Metanephros (tissue), 2 donors: ENCODE results near the gene CYB5A. TPM values are rescaled to one million over a fixed set of nuclear protein-coding genes. Genes with fewer than 3 reads are reported as not detected.

Experiments
- small RNA-seq: library from RNA; depleted of rRNA; stranded (forward); fragments of <200 nt; gene quantifications from one replicate; pipeline ENCODE3, GENCODE V24; 2014; ENCODE audit warnings: low replicate concordance
- total RNA-seq: library from RNA; depleted of rRNA; stranded (reverse); fragments of >200 nt; gene quantifications from one replicate; pipeline ENCODE4 v1.2.3, GENCODE V29; 2014

Gene CYB5A, protein sequence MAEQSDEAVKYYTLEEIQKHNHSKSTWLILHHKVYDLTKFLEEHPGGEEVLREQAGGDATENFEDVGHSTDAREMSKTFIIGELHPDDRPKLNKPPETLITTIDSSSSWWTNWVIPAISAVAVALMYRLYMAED
- 234 TPM for total RNA-seq

DNA sequence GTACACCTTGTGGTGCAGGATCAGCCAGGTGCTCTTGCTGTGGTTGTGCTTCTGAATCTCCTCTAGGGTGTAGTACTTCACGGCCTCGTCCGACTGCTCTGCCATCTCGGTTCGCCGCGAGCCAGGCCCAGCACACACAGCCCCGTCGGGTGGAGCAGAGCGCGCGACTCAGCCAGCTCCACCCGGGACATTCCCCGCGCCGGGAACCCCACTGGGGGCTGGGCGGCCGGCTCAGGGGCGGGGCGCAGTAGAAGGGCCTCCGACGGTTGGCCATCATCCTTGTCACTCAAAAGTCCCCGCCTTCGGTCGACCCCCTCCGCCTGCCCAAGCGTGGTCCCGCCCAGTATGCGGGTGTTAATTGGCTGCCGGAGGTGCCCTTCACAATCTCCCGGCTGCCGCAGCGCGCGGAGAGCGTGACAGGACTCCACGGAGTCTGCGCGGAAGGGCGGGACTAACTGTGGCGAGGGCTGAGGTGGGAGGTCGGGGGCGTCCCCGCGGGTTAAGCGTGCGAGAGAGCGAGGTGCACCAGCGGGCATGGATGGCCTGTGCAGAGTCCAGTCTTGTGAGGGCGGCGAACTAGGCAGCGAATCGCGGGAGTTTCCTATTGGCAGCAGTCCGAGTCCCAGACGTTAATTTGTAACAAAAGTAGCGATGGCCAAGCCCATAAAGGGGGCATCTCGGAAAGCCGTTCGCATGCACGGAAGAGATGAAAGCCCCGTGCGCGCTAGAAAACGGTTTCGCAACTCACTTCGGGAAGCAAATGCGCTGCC lies at the start of gene CYB5A:
CYB5A (minus strand) TSS at position 193 of the 770 bp plus-strand sequence; CDS start at position 105, 88 bp downstream.

DNA sequence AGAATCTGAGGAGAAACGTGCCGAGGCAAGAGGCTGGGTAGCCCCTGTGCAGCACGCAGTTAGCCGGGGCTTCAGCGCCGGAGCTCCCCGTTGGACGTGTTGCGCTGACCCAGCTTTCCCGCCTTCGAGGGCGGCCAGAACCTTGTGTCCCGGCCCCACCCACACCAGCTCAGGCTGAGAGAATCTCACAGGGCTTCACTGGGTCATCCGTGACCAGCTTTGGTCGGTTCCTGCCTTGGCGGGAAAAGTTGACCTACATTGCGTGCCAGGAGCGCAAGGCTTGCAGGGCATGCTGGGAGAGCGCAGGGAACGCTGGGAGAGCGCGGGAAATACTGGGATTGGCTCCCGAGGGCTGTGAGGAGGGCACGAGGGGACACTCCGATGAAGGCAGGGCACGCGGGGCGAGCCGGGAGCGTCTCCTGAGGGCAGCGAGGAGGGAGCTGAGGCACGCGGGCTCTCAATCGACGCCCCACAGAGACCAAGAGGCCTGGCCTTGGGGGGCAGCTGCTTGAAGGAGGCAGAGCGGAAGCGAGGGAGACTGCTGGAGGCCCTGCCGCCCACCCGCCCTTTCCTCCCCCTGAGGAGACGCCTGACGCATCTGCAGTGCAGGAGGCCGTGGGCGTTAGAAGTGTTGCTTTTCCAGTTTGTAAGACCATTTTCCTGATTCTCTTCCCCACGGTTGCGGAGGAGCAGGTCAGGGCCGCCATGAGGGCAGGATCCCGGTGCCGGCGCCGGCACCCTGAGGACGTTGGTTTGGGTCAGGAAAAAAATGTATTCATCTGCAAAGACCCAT lies 23.9 kb upstream of the CYB5A start, which contains the start of gene C18orf63:
C18orf63 (plus strand) TSS at position 376 of the 793 bp plus-strand sequence. CDS start 2,027 bp downstream, outside the sequence.

Small RNAs within 50 kb of the gene (small RNA-seq; reads per million reads assigned to genes)
- gene RN7SL551P: not detected

Other genes with a start within 250 kb of the CYB5A start
- 3.5 TPM for gene FBXO15, start 144.1 kb downstream of the CYB5A start, total RNA-seq
- gene TIMM21, start 143.4 kb downstream of the CYB5A start, total RNA-seq: 29.6 TPM
- gene C18orf63, start 23.9 kb upstream of the CYB5A start, total RNA-seq: not detected
- gene DIPK1C, start 165.3 kb upstream of the CYB5A start, total RNA-seq: 1.2 TPM
- 163 TPM for gene CNDP2, start 204.4 kb upstream of the CYB5A start, total RNA-seq
- gene CNDP1, start 242.5 kb upstream of the CYB5A start, total RNA-seq: 0.23 TPM